Heart left ventricle (tissue), 16 donors: ENCODE measurements around the gene COX11. TPM values are rescaled to one million over a fixed set of nuclear protein-coding genes. Genes with fewer than 3 reads are reported as not detected.

Experiments used
- ATAC-seq, 4 donors: fragments of 200-7000 bp; cut with Tn5 transposase; one replicate each; pipeline ENCODE4 v1.9.1; 2020 to 2022; ENCODE audit warnings: moderate library complexity in 4 of 4, mild to moderate bottlenecking in 3 of 4, moderate number of reproducible peaks in 1 of 4
- DNase-seq, 5 donors: peaks; one replicate each; pipeline ENCODE4 v3.0.0-alpha.2; 2020
- H3K27ac ChIP-seq, 12 donors: fragments of 200-600 bp; sonication (generic) in 4 of 12; one replicate each; pipeline versions ENCODE4 v1.5.0 to v1.8.0; 2016 to 2022; ENCODE audit warnings: mild to moderate bottlenecking in 2 of 12
- H3K27me3 ChIP-seq, 9 donors: fragments of 200-600 bp; sonication (generic) in 2 of 9; one replicate each; pipeline versions ENCODE4 v1.5.1 to v1.8.0; 2016 to 2022; ENCODE audit warnings: mild to moderate bottlenecking in 3 of 9
- H3K36me3 ChIP-seq, 9 donors: fragments of 200-600 bp; sonication (generic) in 2 of 9; one replicate each; pipeline versions ENCODE4 v1.5.0 to v1.8.0; 2018 to 2022; ENCODE audit warnings: mild to moderate bottlenecking in 2 of 9
- H3K4me1 ChIP-seq, 12 donors: fragments of 200-600 bp; sonication (generic) in 4 of 12; one replicate each; pipeline versions ENCODE4 v1.5.0 to v1.8.0; 2016 to 2022; ENCODE audit warnings: mild to moderate bottlenecking in 3 of 12
- H3K4me3 ChIP-seq, 12 donors: fragments of 200-600 bp; sonication (generic) in 4 of 12; one replicate each; pipeline versions ENCODE4 v1.5.0 to v1.8.0; 2017 to 2022; ENCODE audit warnings: mild to moderate bottlenecking in 9 of 12, moderate library complexity in 4 of 12
- H3K9me3 ChIP-seq, 12 donors: fragments of 200-600 bp; sonication (generic) in 4 of 12; one replicate each; pipeline versions ENCODE4 v1.5.0 to v1.8.0; 2016 to 2022; ENCODE audit warnings: mild to moderate bottlenecking in 1 of 12
- CTCF ChIP-seq, 12 donors: fragments of 200-600 bp; sonication (generic) in 4 of 12; IDR thresholded peaks; one replicate each; pipeline versions ENCODE4 v1.5.0 to v1.8.0; 2018 to 2022; ENCODE audit warnings: antibody characterized with exemption in 12 of 12, mild to moderate bottlenecking in 5 of 12
- POLR2A ChIP-seq, 2 donors: fragments of 450-650 bp; IDR thresholded peaks; one replicate each; pipeline ENCODE4 v1.6.1; 2017; ENCODE audit warnings: antibody characterized with exemption in 2 of 2, mild to moderate bottlenecking in 2 of 2, moderate library complexity in 2 of 2
- WGBS, 4 donors: extraction: QIAGEN DNeasy Blood & Tissue Kit in 2 of 4; methylation state at CpG; one replicate each; pipeline versions ENCODE4 v1.1.5 to v1.1.7; 2013 to 2018; 5-methylcytosine and 5-hydroxymethylcytosine counted together
- intact Hi-C, 10 donors: fragments of 100-400 bp; cut with DNase I; formaldehyde crosslinking; loops; one replicate each; pipeline versions ENCODE4 v1.11.1 to v1.14.2; 2022
- polyA plus RNA-seq, 2 donors: library from polyadenylated mRNA; stranded (reverse); fragments of 200-250 nt; gene quantifications; one replicate each; pipeline ENCODE4 v1.2.3, GENCODE V29; 2013
- total RNA-seq, 9 donors: library from RNA; depleted of rRNA in 2 of 9; stranded (reverse); fragments of >200 nt in 2 of 9; fragmentation: NEBNext Ultra II Directional in 3 of 9; extraction: Animal tissue kit (Norgen Biotek cat#: 25700) in 3 of 9; gene quantifications; one replicate each; pipeline versions ENCODE4 v1.1.0 to v1.2.4, GENCODE V29; 2016 to 2023
- donor health status: ischemic (EF 13 %, LVEDD 7.1; RV severe dilation, severe dysfunction).
- donor health status: healthy with polysubstance abuse.
- donor health status: DM: no; HTN: yes; CAD: no.
- donor health status: DM: no; HTN: no; CAD: no.
- donor health status: ischemic (EF 25% LVEDD 6.9; RV normal size, moderate dysfunction).
- donor health status: ischemic (EF 25% LVEDD 5.7; RV mildly dilated, moderate dysfunction).
- donor health status: healthy.
- donor health status: DM: yes; HTN: yes; CAD: no.
- donor health status: ischemic (EF 35%, LVEDD 5.7; RV mildly dilated, moderate dysfunction).
- donor health status: nonischemic (EF 11% LVEDD 7.7; RV severe dilation, severe dysfunction).
- donor health status: DM: yes; HTN: yes; CAD: no.
- donor health status: PGD.
- donor health status: ischemic (EF 29% LVEDD 5.4; RV normal size, mild dysfunction).
- donor health status: nonischemic (EF 23%, LVEDD 6.1; RV moderate dilation, normal function).

Gene COX11
- total and polyA plus RNA-seq, 11 donors, result 27.5 to 73.1 (median 51.0) TPM

GRCh38 chr17:54972406-54973138, 4.1 kb upstream of the COX11 start:
- no peaks in the 10 kb centered on the region for H3K9me3 ChIP-seq
- H3K27me3 ChIP-seq, result no peaks in the 10 kb centered on the region
- H3K4me3 ChIP-seq, result no peak overlapping the region
- ATAC-seq (no peak), DNase-seq (no peak)
- no peaks in the 10 kb centered on the region for H3K36me3 ChIP-seq
- peaks cover 0 to 17% (median 9%) of the 10 kb centered on the region in 12 donors for H3K4me1 ChIP-seq
- WGBS, 4 donors, result 76 to 84% (median 80%) methylated on average over 3 of the region's 3 CpGs
- no peak overlapping the region for H3K27ac ChIP-seq
- no peak for TF ChIP-seq POLR2A (IDR thresholded peaks at IDR 0.05)
- TF ChIP-seq CTCF (IDR thresholded peaks at IDR 0.05), result no peak
- intact Hi-C loops, result no loop called here

- 72 to 95% (median 89%) methylated on average over 3 of the region's 3 CpGs for whole genome bisulfite sequencing, 4 donors
- DNase-seq, result no peak
- H3K27ac ChIP-seq, result no peak overlapping the region
- H3K36me3 ChIP-seq, result no peaks in the 10 kb centered on the region
- TF ChIP-seq POLR2A (IDR thresholded peaks at IDR 0.05) (no peak), CTCF (IDR thresholded peaks at IDR 0.05) (no peak)
- no peaks in the 10 kb centered on the region for H3K27me3 ChIP-seq
- intact Hi-C loops, result no loop called here
- no peak overlapping the region for H3K4me3 ChIP-seq
- no peaks in the 10 kb centered on the region for H3K9me3 ChIP-seq
- H3K4me1 ChIP-seq, result peaks cover 0 to 24% (median 15%) of the 10 kb centered on the region in 12 donors
- ATAC-seq, result no peak
Observed at GRCh38 chr17:54971901-54972300, 3.4 kb upstream of the COX11 start.

GRCh38 chr17:54971147-54971546, 2.7 kb upstream of the COX11 start:
- H3K27me3 ChIP-seq, result no peaks in the 10 kb centered on the region
- H3K4me1 ChIP-seq, result peaks cover 0 to 28% (median 17%) of the 10 kb centered on the region in 12 donors
- no peaks in the 10 kb centered on the region for H3K9me3 ChIP-seq
- DNase-seq, result no peak
- TF ChIP-seq POLR2A (IDR thresholded peaks at IDR 0.05) (no peak), CTCF (IDR thresholded peaks at IDR 0.05) (no peak)
- no peaks in the 10 kb centered on the region for H3K36me3 ChIP-seq
- intact Hi-C loops, result no loop called here
- ATAC-seq, result no peak
- no peak overlapping the region for H3K27ac ChIP-seq
- H3K4me3 ChIP-seq, result no peak overlapping the region

- no peaks in the 10 kb centered on the region for H3K27me3 ChIP-seq
- H3K27ac ChIP-seq, result peak overlapping the region in 11 of 12 donors; percentile 63 to 92 (median 86)
- ATAC-seq, result no peak
- no peaks in the 10 kb centered on the region for H3K9me3 ChIP-seq
- TF ChIP-seq POLR2A (IDR thresholded peaks at IDR 0.05), result no peak
- TF ChIP-seq CTCF (IDR thresholded peaks at IDR 0.05), result no peak
- peaks cover 0 to 5% (median 2%) of the 10 kb centered on the region in 9 donors for H3K36me3 ChIP-seq
- intact Hi-C loops, result loop anchor here in 3 of 10 donors (2.0 to 10.0 kb wide), 3 partner anchors 65 to 269 kb away; partner anchors contain the start of gene TOM1L1 (in 1 of the 3)
- no peak for DNase-seq
- WGBS, 4 donors, result 60 to 69% (median 64%) methylated on average over 7 of the region's 7 CpGs
- peaks cover 0 to 30% (median 17%) of the 10 kb centered on the region in 12 donors for H3K4me1 ChIP-seq
- H3K4me3 ChIP-seq, result peak overlapping the region in 11 of 12 donors; percentile 80 to 97 (median 89)
Observed at GRCh38 chr17:54969658-54970572, 1.5 kb upstream of the COX11 start.
